ENCODE measurements around the gene RNU4-1.
"Not testable (repeated sequence)": the region's sequence is repeated elsewhere in the genome, so short reads cannot be mapped to it uniquely, and the experiment has no call there.

The RNU4-1 gene

DNA sequence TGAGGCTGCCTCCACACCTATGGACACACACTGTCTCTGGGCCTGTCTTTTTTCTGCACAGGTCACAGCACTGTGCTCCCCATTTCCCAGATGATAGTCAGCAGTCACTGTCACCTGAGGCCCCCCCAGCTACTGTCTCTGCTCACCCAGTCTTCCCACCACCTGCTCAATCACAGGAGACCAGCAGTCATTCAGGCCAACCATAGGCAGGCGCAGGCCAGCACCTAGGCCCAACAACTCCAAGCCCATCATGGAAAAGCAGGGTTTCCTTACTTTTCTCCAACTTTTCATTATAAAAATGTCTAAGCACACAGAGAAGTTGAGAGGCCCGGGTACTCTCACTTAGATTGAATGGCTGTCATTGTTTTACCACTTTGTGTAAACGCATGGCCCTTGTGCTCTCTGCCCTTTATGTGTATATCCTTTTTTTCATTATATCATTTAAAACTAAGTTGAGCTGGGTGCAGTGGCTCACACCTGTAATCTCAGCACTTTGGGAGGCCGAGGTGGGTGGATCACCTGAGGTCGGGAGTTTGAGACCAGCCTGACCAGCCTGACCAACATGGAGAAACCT is 34.6 kb downstream of the RNU4-1 start:
- no peak for DNase-seq (ENCODE audit: low read depth)

- no peak for DNase-seq (ENCODE audit: low read depth)
Measured at GRCh38 chr12:120257041-120257821, 35.8 kb downstream of the RNU4-1 start.

DNA sequence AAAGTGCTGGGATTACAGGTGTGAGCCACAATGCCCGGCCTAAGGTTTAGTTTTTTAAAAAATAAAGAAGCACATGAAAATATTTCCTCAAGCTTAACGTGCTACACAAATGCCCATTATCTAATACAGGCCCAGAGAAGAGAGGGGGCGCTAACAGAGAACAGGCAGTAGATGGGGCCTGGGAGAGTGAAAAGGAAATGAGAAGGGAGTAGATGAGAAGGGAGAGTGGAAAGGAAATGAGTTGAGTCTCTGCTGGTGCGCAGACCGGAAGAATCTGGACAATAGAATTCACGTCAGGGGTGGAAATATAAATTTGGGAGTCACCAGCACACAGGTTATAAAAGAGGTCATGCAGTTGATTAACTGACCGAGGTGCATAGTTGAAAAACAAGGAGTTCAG is 38.2 kb downstream of the RNU4-1 start:
- DNase-seq (ENCODE audit: low read depth), result no peak

DNA sequence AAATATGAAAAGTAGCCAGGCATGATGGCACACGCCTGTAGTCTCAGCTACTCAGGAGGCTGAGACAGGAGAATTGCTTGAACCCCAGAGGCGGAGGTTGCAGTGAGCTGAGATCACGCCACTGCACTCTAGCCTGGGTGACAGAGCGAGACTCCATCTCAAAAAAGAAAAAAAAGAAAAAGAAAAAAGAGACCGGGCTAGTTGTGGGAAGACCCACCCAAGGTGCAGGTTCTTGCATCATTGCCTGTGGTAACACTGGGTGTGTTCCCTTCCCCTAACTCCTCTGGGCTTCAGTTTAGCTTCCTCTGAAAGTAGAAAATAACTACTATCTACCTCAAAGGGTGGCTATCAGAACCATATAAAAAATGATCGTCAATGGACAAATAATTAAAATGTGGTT is 39.7 kb downstream of the RNU4-1 start:
- not testable (repeated sequence) for DNase-seq (ENCODE audit: low read depth)

- peak; percentile 70 for DNase-seq (ENCODE audit: low read depth)
Measured at GRCh38 chr12:120252071-120252906, 40.7 kb downstream of the RNU4-1 start.

GRCh38 chr12:120251364-120252070 is 41.5 kb downstream of the RNU4-1 start:
- not testable (repeated sequence) for DNase-seq (ENCODE audit: low read depth)

GRCh38 chr12:120249875-120250795 is 42.9 kb downstream of the RNU4-1 start:
- DNase-seq (ENCODE audit: low read depth), result no peak

GRCh38 chr12:120249266-120249874 is 43.7 kb downstream of the RNU4-1 start:
- no peak for DNase-seq (ENCODE audit: low read depth)

DNA sequence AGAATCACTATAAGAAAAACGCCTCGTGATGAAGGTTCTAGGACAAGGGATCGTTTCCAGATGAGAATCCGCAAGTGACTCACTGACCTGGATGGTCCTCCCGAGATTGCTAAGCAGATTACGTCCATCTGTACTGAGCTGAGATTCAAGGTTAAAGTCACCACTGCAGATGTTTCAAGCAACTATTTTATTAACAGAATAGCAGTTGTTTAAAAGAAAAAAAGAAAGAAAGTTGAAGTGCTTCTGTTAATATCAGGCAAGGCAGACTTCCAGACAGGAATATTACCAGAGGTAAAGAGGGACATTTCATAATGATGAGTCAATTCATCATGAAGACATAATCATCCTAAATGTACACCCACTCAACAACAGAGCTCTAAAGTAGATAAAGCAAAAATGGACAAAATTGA is 45.4 kb downstream of the RNU4-1 start:
- no peak for DNase-seq (ENCODE audit: low read depth)

DNA sequence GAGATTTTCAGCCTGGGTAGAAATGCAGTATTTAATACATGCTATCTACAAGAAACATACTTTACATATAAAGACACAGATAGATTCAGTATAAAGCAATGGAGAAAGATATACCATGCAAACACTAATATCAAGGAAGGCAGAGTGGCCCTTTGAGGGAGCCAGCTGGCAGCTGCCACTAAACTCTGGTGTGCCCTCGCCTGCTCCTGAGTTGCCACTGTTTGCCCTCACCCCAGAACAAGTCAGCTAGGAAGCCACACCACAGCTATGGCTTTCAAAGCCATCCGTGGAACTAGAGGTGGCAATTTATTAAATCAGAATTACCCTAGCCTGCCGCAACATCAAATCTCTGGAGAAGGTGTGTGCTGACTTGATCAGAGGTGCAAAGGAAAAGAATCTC is 45.9 kb downstream of the RNU4-1 start:
- DNase-seq (ENCODE audit: low read depth), result no peak

DNA sequence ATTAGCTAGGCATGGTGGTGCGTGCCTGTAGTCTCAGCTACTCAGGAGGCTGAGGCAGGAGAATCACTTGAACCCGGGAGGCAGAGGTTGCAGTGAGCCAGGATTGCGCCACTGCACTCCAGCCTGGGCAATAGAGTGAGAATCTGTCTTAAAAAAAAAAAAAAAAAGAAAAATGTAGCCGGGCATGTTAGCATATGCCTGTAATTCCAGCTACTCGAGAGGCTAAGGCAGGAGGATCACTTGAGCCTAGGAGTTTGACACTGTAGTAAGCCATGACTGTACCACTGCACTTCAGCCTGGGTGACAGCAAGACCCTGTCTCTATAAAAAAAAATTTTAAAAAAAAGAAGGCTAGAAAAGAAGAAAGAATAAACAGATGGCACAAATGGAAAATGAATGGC is 46.3 kb downstream of the RNU4-1 start:
- not testable (repeated sequence) for DNase-seq (ENCODE audit: low read depth)
